H9 (cell line): ENCODE data around the gene LRR1. TPM values are rescaled to one million over a fixed set of nuclear protein-coding genes. Genes with fewer than 3 reads are reported as not detected.

Source experiments
- DNase-seq: peaks from one replicate; pipeline ENCODE4 v3.0.0-alpha.2; 2017
- H2AFZ ChIP-seq: one replicate; pipeline ENCODE4 v1.6.1; 2013; ENCODE audit warnings: mild to moderate bottlenecking, low read length, control low read depth, moderate library complexity
- H2AK5ac ChIP-seq: 2 replicates; pipeline ENCODE4 v1.6.1; 2013; ENCODE audit warnings: low read length, control low read depth, mixed read lengths; ENCODE audit not compliant: insufficient read length
- H2BK120ac ChIP-seq: one replicate; pipeline ENCODE4 v1.6.1; 2013; ENCODE audit warnings: low read depth, mild to moderate bottlenecking, low read length, control low read depth, inconsistent platforms; ENCODE audit not compliant: poor library complexity, severe bottlenecking
- H2BK12ac ChIP-seq: 2 replicates; pipeline ENCODE4 v1.6.1; 2013; ENCODE audit warnings: low read length, control low read depth, mixed read lengths, low read depth; ENCODE audit not compliant: insufficient read length
- H2BK15ac ChIP-seq: 2 replicates; pipeline ENCODE4 v1.6.1; 2013; ENCODE audit warnings: low read depth, low read length, control low read depth
- H2BK20ac ChIP-seq: one replicate; pipeline ENCODE4 v1.6.1; 2013; ENCODE audit warnings: low read depth, mild to moderate bottlenecking, low read length, control low read depth, inconsistent platforms; ENCODE audit not compliant: poor library complexity, severe bottlenecking
- H2BK5ac ChIP-seq: 2 replicates; pipeline ENCODE4 v1.6.1; 2013; ENCODE audit warnings: low read length, control low read depth, mixed read lengths; ENCODE audit not compliant: insufficient read length
- H3K14ac ChIP-seq: 2 replicates; pipeline ENCODE4 v1.6.1; 2013; ENCODE audit warnings: low read length, control low read depth; ENCODE audit not compliant: insufficient read depth
- H3K18ac ChIP-seq: 2 replicates; pipeline ENCODE4 v1.6.1; 2013; ENCODE audit warnings: low read depth, mild to moderate bottlenecking, mixed read lengths, low read length, control low read depth; ENCODE audit not compliant: insufficient read length
- H3K23ac ChIP-seq: 2 replicates; pipeline ENCODE4 v1.6.1; 2013; ENCODE audit warnings: low read length, control low read depth, mixed read lengths, low read depth; ENCODE audit not compliant: insufficient read length
- H3K23me2 ChIP-seq: 2 replicates; pipeline ENCODE4 v1.6.1; 2013; ENCODE audit warnings: low read depth, mild to moderate bottlenecking, mixed read lengths, low read length, control low read depth; ENCODE audit not compliant: insufficient read length, poor library complexity, severe bottlenecking
- H3K27ac ChIP-seq: 2 replicates; pipeline ENCODE4 v1.5.1; 2013; ENCODE audit warnings: low read length, control low read depth, mixed read lengths, low read depth; ENCODE audit not compliant: insufficient read length
- H3K27me3 ChIP-seq: 2 replicates; pipeline ENCODE4 v1.6.1; 2013; ENCODE audit warnings: low read length, control low read depth, inconsistent platforms; ENCODE audit not compliant: insufficient read depth
- H3K4ac ChIP-seq: 2 replicates; pipeline ENCODE4 v1.6.1; 2013; ENCODE audit warnings: low read depth, mild to moderate bottlenecking, control low read depth, inconsistent platforms, low read length, moderate library complexity
- H3K4me1 ChIP-seq: 2 replicates; pipeline ENCODE4 v1.6.1; 2013; ENCODE audit warnings: low read length, control low read depth, inconsistent platforms; ENCODE audit not compliant: insufficient read depth
- H3K4me2 ChIP-seq: 2 replicates; pipeline ENCODE4 v1.6.1; 2013; ENCODE audit warnings: low read length, control low read depth, mixed read lengths; ENCODE audit not compliant: insufficient read length, insufficient read depth
- H3K56ac ChIP-seq: 2 replicates; pipeline ENCODE4 v1.6.1; 2013; ENCODE audit warnings: low read depth, mild to moderate bottlenecking, mixed read lengths, low read length, control low read depth; ENCODE audit not compliant: insufficient read length
- H3K79me1 ChIP-seq: 2 replicates; pipeline ENCODE4 v1.6.1; 2013; ENCODE audit warnings: low read depth, mild to moderate bottlenecking, moderate library complexity, low read length, control low read depth, inconsistent platforms; ENCODE audit not compliant: insufficient read depth, poor library complexity, severe bottlenecking
- H3K79me2 ChIP-seq: 2 replicates; pipeline ENCODE4 v1.6.1; 2013; ENCODE audit warnings: low read length, control low read depth, inconsistent platforms; ENCODE audit not compliant: insufficient read depth
- H3K9ac ChIP-seq: 2 replicates; pipeline ENCODE4 v1.6.1; 2013; ENCODE audit warnings: low read length, control low read depth, mixed read lengths; ENCODE audit not compliant: insufficient read length; ENCODE audit errors: extremely low read depth
- H3K9me3 ChIP-seq: one replicate; pipeline ENCODE4 v1.6.1; 2013; ENCODE audit warnings: low read depth, low read length, inconsistent platforms; ENCODE audit not compliant: control insufficient read depth
- H3T11ph ChIP-seq: one replicate; pipeline ENCODE4 v1.6.1; 2013; ENCODE audit warnings: mild to moderate bottlenecking, low read length, control low read depth, inconsistent platforms
- H4K20me1 ChIP-seq: one replicate; pipeline ENCODE4 v1.6.1; 2013; ENCODE audit not compliant: control insufficient read depth, insufficient read length, insufficient read depth
- H4K5ac ChIP-seq: 2 replicates; pipeline ENCODE4 v1.6.1; 2013; ENCODE audit warnings: low read depth, mild to moderate bottlenecking, mixed read lengths, low read length, control low read depth; ENCODE audit not compliant: insufficient read length
- H4K8ac ChIP-seq: replicated peaks from 2 replicates; pipeline ENCODE4 v1.6.1; 2013; ENCODE audit warnings: low read length, control low read depth, mixed read lengths, low read depth; ENCODE audit not compliant: insufficient read length
- H4K91ac ChIP-seq: 2 replicates; pipeline ENCODE4 v1.6.1; 2013; ENCODE audit warnings: low read depth, mild to moderate bottlenecking, moderate library complexity, mixed read lengths, low read length, control low read depth; ENCODE audit not compliant: insufficient read length
- H3K27ac Mint-ChIP-seq, 3 experiments: 2 replicates in 2 of 3; 3 replicates in 1 of 3; pipeline ENCODE4 v1.8.0; 2020 to 2021; ENCODE audit warnings: mixed read lengths in 3 of 3, mild to moderate bottlenecking in 1 of 3, moderate library complexity in 1 of 3
- H3K27me3 Mint-ChIP-seq: 2 replicates; pipeline ENCODE4 v1.8.0; 2021; ENCODE audit warnings: low read depth, mild to moderate bottlenecking, moderate library complexity, mixed read lengths
- H3K36me3 Mint-ChIP-seq, 3 experiments: 2 replicates in 2 of 3; 3 replicates in 1 of 3; pipeline ENCODE4 v1.8.0; 2020 to 2021; ENCODE audit warnings: low read depth in 3 of 3, mixed read lengths in 3 of 3; ENCODE audit not compliant: insufficient read depth in 1 of 3
- H3K4me1 Mint-ChIP-seq, 2 experiments: 2 replicates each; pipeline ENCODE4 v1.8.0; 2020; ENCODE audit warnings: mixed read lengths in 2 of 2
- H3K4me3 Mint-ChIP-seq, 2 experiments: 2 replicates in 1 of 2; 3 replicates in 1 of 2; pipeline ENCODE4 v1.8.0; 2020 to 2021; ENCODE audit warnings: mild to moderate bottlenecking in 2 of 2, mixed read lengths in 2 of 2, moderate library complexity in 1 of 2
- H3K9me3 Mint-ChIP-seq, 2 experiments: 2 replicates in 1 of 2; 3 replicates in 1 of 2; pipeline ENCODE4 v1.8.0; 2020; ENCODE audit warnings: mild to moderate bottlenecking in 2 of 2, mixed read lengths in 2 of 2, moderate library complexity in 1 of 2
- CTCF ChIP-seq: fragments of 200-600 bp; sonication (generic); conservative IDR thresholded peaks from 3 replicates; pipeline ENCODE4 v1.8.0; 2021; ENCODE audit warnings: antibody characterized with exemption, mild to moderate bottlenecking
- WGBS: extraction: QIAGEN DNeasy Blood & Tissue Kit; methylation state at CpG from one replicate; pipeline ENCODE4 v1.1.7; 2013; ENCODE audit warnings: missing lambda C conversion rate, low lambda C conversion rate, mixed read lengths; ENCODE audit not compliant: insufficient read length; ENCODE audit errors: extremely low coverage; 5-methylcytosine and 5-hydroxymethylcytosine counted together
- total RNA-seq: library from RNA; stranded (reverse); gene quantifications from 2 replicates; pipeline ENCODE4 v1.2.1, GENCODE V29; 2021

The LRR1 gene
- total RNA-seq, 1 experiment from 2014 or later: 38.6 TPM

GRCh38 chr14:49612671-49613070 lies 13.9 kb downstream of the LRR1 start:
- H3K4me3 Mint-ChIP-seq: no peak overlapping the region

More at GRCh38 chr14:49612671-49613070, 13.9 kb downstream of the LRR1 start:
- Histone ChIP-seq H4K91ac (no peak overlapping the region), H3K18ac (no peak overlapping the region), H4K20me1 (no peaks in the 10 kb centered on the region), H2AFZ (no peak overlapping the region), H3K14ac (no peak overlapping the region), H2AK5ac (no peak overlapping the region), H2BK20ac (no peak overlapping the region), H3K27ac (no peak overlapping the region), H3K9me3 (no peaks in the 10 kb centered on the region), H3K4ac (no peak overlapping the region), H2BK5ac (no peak overlapping the region), H3K23me2 (no peaks in the 10 kb centered on the region), H3K27me3 (no peaks in the 10 kb centered on the region), H3K56ac (no peak overlapping the region), H3K79me2 (no peaks in the 10 kb centered on the region), H3K79me1 (no peaks in the 10 kb centered on the region), H3K4me2 (no peak overlapping the region), H3K9ac (no peak overlapping the region), H2BK120ac (no peak overlapping the region), H3T11ph (no peak overlapping the region), H2BK12ac (no peak overlapping the region), H3K4me1 (no peaks in the 10 kb centered on the region), H3K23ac (no peak overlapping the region), H4K5ac (no peak overlapping the region), H2BK15ac (no peak overlapping the region), H4K8ac (no peak overlapping the region)
- H3K9me3 Mint-ChIP-seq: no peaks in the 10 kb centered on the region
- no peak for TF ChIP-seq CTCF
- H3K27ac Mint-ChIP-seq: peak overlapping the region in 2 of 3 experiments; percentile 11 to 83; a peak in 4 of 7 replicates
- H3K4me1 Mint-ChIP-seq: peaks cover 3 to 6% of the 10 kb centered on the region in 2 experiments; a peak in 2 of 4 replicates
- H3K27me3 Mint-ChIP-seq: no peaks in the 10 kb centered on the region
- no peak for DNase-seq
- H3K36me3 Mint-ChIP-seq: peaks cover 6 to 41% (median 25%) of the 10 kb centered on the region in 3 experiments; a peak in 6 of 7 replicates
- no CpG with 5 or more reads among the region's 8 CpGs for WGBS
